DND-41 (cell line): ENCODE results near the gene SNCG.
"Not testable (repeated sequence)": the region's sequence is repeated elsewhere in the genome, so short reads cannot be mapped to it uniquely, and the experiment has no call there.

Source experiments
- ATAC-seq: fragments of 200-7000 bp; cut with Tn5 transposase; 3 replicates; pipeline ENCODE4 v1.9.1; 2021; ENCODE audit warnings: low read depth; ENCODE audit not compliant: insufficient read depth
- DNase-seq: peaks from one replicate; pipeline ENCODE4 v3.0.0-alpha.2; 2020
- H2AFZ ChIP-seq: 2 replicates; pipeline ENCODE4 v1.6.0; 2012; ENCODE audit warnings: low read depth, low read length
- H3K27ac ChIP-seq: 2 replicates; pipeline ENCODE4 v1.5.1; 2012; ENCODE audit warnings: low read length, inconsistent platforms
- H3K27me3 ChIP-seq: fragments of 200-600 bp; sonication (generic); 2 replicates; pipeline ENCODE4 v1.6.0; 2012; ENCODE audit warnings: low read length, mild to moderate bottlenecking, inconsistent platforms; ENCODE audit not compliant: insufficient read depth, poor library complexity
- H3K36me3 ChIP-seq: 2 replicates; pipeline ENCODE4 v1.5.1; 2012; ENCODE audit warnings: low read length, inconsistent platforms; ENCODE audit not compliant: insufficient read depth
- H3K4me1 ChIP-seq: 2 replicates; pipeline ENCODE4 v1.5.1; 2012; ENCODE audit warnings: mild to moderate bottlenecking, low read length; ENCODE audit not compliant: insufficient read depth
- H3K4me2 ChIP-seq: 2 replicates; pipeline ENCODE4 v1.6.0; 2012; ENCODE audit warnings: mild to moderate bottlenecking, moderate library complexity, low read length, inconsistent platforms; ENCODE audit not compliant: insufficient read depth
- H3K4me3 ChIP-seq, 2 experiments: fragments of 200-600 bp in 1 of 2; shearing (Covaris generic) in 1 of 2; 2 replicates each; pipeline ENCODE4 v1.5.1; 2012 to 2016; ENCODE audit warnings: inconsistent platforms in 2 of 2, low read length in 2 of 2, mild to moderate bottlenecking in 2 of 2, low read depth in 1 of 2, moderate library complexity in 1 of 2
- H3K79me2 ChIP-seq: 2 replicates; pipeline ENCODE4 v1.6.0; 2012; ENCODE audit warnings: low read length, inconsistent platforms; ENCODE audit not compliant: insufficient read depth
- H3K9ac ChIP-seq: 2 replicates; pipeline ENCODE4 v1.6.0; 2012; ENCODE audit warnings: low read depth, mild to moderate bottlenecking, inconsistent platforms, low read length, moderate library complexity
- H3K9me3 ChIP-seq: 2 replicates; pipeline ENCODE4 v1.5.1; 2012; ENCODE audit warnings: low read length, moderate library complexity, mild to moderate bottlenecking, inconsistent platforms; ENCODE audit not compliant: insufficient read depth, severe bottlenecking
- H4K20me1 ChIP-seq: 2 replicates; pipeline ENCODE4 v1.6.0; 2012; ENCODE audit warnings: low read length; ENCODE audit not compliant: insufficient read depth
- EZH2 ChIP-seq: IDR thresholded peaks from 3 replicates; pipeline ENCODE4 v1.6.1; 2012; ENCODE audit warnings: borderline replicate concordance, low read depth, mild to moderate bottlenecking, moderate library complexity, low read length, inconsistent platforms; ENCODE audit not compliant: severe bottlenecking
- TF ChIP-seq, protein P1 (sequence below): IDR thresholded peaks from 2 replicates; pipeline ENCODE4 v1.5.1; 2012; ENCODE audit warnings: borderline replicate concordance, low read length, moderate library complexity, mild to moderate bottlenecking; ENCODE audit not compliant: poor library complexity, severe bottlenecking; ENCODE audit errors: extremely low read depth

The SNCG gene

DNA sequence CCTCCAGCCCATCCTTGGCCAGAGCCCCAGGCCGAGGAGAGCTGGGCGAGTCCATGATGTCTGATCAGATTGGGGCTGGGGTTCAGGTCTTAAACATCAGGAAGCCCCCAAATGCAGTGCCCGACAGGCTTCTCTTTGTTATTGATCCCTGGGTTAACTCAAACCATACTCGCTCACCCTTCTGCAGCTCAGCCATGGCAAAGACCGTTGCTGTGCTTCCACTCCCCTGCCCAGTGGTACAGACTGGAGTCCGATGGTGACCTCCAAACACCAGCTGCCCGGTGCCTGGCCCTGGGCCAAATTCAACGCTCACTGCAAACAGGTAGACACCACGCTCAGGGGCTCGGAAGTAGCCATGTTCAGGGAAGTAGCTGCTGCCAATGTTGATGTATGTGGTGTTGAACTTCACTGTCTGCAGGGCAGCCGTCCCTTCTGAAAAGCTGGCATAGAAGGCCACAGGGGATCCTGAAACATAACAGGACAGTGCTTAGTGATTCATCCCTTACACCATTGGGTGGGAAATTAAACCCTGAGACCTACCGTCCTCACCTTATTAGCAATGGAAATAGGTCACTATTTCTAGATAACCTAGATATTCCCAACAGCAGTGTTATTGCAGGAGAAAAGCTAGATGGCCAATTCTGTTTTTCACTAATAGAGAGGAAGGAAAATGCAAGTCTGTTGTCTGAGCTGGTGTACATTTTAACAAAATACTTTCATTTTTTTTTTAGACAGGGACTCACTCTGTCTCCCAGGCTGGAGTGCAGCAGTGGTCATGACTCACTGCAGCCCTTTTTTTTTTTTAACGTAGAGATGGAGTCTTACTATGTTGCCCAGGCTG is 21.5 kb upstream of the SNCG start:
- DNase-seq = no peak

DNA sequence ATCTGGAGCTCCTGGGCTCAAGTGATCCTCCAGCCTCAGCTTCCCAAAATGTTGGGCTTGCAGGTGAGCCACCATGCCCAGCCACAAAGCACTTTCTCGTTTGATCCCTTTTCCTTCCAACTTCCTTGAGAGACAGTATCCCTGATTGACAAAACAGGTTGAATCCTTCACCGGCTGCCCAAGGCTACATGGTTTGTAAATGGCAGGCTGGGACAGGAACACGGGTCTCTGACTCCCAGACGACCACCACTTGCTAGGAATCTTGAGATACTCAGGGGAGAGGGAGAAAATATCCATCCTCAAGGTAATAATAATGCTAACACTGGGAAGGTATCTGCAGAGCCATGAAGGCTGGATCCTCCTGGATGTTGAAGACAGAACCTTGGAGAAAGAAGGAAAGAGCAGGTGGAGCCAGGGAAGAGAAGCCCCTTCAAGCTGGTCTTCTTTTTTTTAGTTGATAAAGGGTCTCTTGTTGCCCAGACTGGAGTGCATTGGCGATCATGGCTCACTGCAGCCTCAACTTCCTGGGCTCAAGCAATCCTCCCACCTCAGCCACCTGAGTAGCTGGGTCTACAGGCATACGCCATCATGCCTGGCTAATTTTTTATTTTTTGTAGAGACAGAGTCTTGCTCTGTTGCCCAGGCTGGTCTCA is 20.8 kb upstream of the SNCG start:
- TF ChIP-seq, protein P1, sequence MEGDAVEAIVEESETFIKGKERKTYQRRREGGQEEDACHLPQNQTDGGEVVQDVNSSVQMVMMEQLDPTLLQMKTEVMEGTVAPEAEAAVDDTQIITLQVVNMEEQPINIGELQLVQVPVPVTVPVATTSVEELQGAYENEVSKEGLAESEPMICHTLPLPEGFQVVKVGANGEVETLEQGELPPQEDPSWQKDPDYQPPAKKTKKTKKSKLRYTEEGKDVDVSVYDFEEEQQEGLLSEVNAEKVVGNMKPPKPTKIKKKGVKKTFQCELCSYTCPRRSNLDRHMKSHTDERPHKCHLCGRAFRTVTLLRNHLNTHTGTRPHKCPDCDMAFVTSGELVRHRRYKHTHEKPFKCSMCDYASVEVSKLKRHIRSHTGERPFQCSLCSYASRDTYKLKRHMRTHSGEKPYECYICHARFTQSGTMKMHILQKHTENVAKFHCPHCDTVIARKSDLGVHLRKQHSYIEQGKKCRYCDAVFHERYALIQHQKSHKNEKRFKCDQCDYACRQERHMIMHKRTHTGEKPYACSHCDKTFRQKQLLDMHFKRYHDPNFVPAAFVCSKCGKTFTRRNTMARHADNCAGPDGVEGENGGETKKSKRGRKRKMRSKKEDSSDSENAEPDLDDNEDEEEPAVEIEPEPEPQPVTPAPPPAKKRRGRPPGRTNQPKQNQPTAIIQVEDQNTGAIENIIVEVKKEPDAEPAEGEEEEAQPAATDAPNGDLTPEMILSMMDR = no peak
- TF ChIP-seq EZH2 = no peak
- H3K9ac ChIP-seq = no peak overlapping the region
- H3K4me1 ChIP-seq = peaks cover 4% of the 10 kb centered on the region
- no peaks in the 10 kb centered on the region for H3K36me3 ChIP-seq
- H3K4me3 ChIP-seq = no peak overlapping the region
- H2AFZ ChIP-seq = no peak overlapping the region
- no peak for ATAC-seq
- H3K27me3 ChIP-seq = no peaks in the 10 kb centered on the region
- H3K79me2 ChIP-seq = no peaks in the 10 kb centered on the region
- no peaks in the 10 kb centered on the region for H4K20me1 ChIP-seq
- H3K27ac ChIP-seq = no peak overlapping the region
- no peak overlapping the region for H3K4me2 ChIP-seq
- no peaks in the 10 kb centered on the region for H3K9me3 ChIP-seq
- no peak for DNase-seq

More for the DNA sequence above, 21.5 kb upstream of the SNCG start:
- no peak for ATAC-seq
- Histone ChIP-seq H3K27me3 (no peaks in the 10 kb centered on the region), H3K4me2 (no peak overlapping the region), H3K27ac (no peak overlapping the region), H4K20me1 (no peaks in the 10 kb centered on the region), H3K4me3 (no peak overlapping the region), H3K36me3 (no peaks in the 10 kb centered on the region), H3K9ac (no peak overlapping the region), H3K79me2 (no peaks in the 10 kb centered on the region), H3K4me1 (peaks cover 4% of the 10 kb centered on the region), H3K9me3 (no peaks in the 10 kb centered on the region), H2AFZ (no peak overlapping the region)
- TF ChIP-seq, protein P1 = no peak
- TF ChIP-seq EZH2 = no peak

DNA sequence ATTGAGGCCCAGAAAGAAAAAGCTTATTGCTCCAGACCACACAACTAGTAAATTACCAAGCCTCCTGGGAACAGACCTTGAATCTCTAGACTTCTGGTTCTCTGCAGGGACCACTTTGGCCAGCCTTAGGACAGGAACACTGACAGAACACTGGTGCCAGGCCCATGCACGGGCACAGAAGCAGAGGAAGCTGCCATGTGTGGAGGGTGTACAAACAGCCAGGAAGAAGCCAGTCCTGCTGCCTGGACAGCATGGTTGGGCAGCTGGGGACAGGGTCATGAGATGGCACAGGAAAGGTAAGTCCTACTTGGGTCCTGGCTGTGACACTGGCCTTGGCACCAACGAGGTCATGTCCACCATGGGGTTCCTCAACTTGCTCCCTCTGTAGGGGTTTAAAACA is 20.1 kb upstream of the SNCG start:
- Histone ChIP-seq H3K27ac (no peak overlapping the region), H3K79me2 (no peaks in the 10 kb centered on the region), H3K4me3 (no peak overlapping the region), H3K9me3 (no peaks in the 10 kb centered on the region), H3K4me1 (peaks cover 4% of the 10 kb centered on the region), H4K20me1 (no peaks in the 10 kb centered on the region), H3K36me3 (no peaks in the 10 kb centered on the region), H3K27me3 (no peaks in the 10 kb centered on the region), H3K4me2 (no peak overlapping the region), H2AFZ (no peak overlapping the region), H3K9ac (no peak overlapping the region)
- ATAC-seq (no peak), DNase-seq (no peak)
- no peak for TF ChIP-seq EZH2
- TF ChIP-seq, protein P1 = no peak

DNA sequence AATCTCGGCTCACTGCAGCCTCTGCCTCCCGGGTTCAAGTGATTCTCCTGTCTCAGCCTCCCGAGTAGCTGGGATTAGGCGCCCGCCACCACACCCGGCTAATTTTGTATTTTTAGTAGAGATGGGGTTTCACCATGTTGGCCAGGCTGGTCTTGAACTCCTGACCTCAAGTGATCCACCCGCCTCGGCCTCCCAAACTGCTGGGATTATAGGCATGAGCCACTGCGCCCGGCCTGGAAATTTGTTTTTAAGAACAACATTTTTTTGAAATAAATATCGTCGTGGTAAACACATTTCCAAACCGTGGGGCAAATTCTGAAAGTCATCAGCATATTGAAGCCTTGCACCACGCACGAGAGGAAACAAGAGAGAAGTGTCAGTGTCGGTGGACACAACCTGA is 18.3 kb upstream of the SNCG start:
- H2AFZ ChIP-seq, H3K27ac ChIP-seq, H3K9me3 ChIP-seq, ATAC-seq, H3K9ac ChIP-seq, H3K36me3 ChIP-seq, H3K79me2 ChIP-seq, H4K20me1 ChIP-seq, H3K4me3 ChIP-seq, DNase-seq, H3K4me1 ChIP-seq, H3K27me3 ChIP-seq, H3K4me2 ChIP-seq: not testable (repeated sequence)
